ENCODE results near the gene CYP24A1.

- TF ChIP-seq CTCF (IDR thresholded peaks at IDR 0.05; ENCODE audit: low read depth, low read length, poor library complexity, severe bottlenecking) (peak; percentile 88), EZH2phosphoT487 (IDR thresholded peaks at IDR 0.05; ENCODE audit: borderline replicate concordance, low read length) (no peak)
These were observed 34.2 kb upstream of the CYP24A1 start, which contains the start of gene PFDN4 for GRCh38 chr20:54207743-54208547.
